Measurements from ENCODE around the gene FNIP2.

The FNIP2 gene

DNA sequence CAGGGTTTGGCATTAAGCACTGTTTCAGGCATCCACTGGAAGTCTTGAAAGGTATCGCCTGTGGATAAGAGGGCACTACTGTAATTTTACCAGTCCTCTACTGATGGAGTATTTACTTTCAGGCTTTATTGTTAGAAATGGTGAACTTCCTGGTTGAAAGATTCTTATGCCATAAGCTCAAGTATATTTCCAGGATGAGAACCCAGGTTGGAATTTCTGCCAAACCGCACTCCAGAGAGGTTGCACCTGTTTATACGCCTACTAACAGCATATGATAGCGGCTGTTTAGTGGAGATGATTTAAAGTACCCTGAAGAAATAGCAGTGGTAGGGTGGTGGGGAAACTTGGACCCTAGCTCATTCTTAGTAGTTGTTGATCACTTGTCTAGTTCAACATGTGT is 9.9 kb downstream of the FNIP2 start:
- no peak for DNase-seq (ENCODE audit: low read depth, low spot score)
- POLR2A ChIA-PET: no interaction called here
- CTCF ChIA-PET: no interaction called here
- TF ChIP-seq, protein P1, sequence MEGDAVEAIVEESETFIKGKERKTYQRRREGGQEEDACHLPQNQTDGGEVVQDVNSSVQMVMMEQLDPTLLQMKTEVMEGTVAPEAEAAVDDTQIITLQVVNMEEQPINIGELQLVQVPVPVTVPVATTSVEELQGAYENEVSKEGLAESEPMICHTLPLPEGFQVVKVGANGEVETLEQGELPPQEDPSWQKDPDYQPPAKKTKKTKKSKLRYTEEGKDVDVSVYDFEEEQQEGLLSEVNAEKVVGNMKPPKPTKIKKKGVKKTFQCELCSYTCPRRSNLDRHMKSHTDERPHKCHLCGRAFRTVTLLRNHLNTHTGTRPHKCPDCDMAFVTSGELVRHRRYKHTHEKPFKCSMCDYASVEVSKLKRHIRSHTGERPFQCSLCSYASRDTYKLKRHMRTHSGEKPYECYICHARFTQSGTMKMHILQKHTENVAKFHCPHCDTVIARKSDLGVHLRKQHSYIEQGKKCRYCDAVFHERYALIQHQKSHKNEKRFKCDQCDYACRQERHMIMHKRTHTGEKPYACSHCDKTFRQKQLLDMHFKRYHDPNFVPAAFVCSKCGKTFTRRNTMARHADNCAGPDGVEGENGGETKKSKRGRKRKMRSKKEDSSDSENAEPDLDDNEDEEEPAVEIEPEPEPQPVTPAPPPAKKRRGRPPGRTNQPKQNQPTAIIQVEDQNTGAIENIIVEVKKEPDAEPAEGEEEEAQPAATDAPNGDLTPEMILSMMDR (IDR thresholded peaks at IDR 0.05; ENCODE audit: insufficient read depth, low read length, missing control alignments): no peak
- H3K4me3 ChIP-seq (ENCODE audit: low read depth, low read length): no peak overlapping the region

DNA sequence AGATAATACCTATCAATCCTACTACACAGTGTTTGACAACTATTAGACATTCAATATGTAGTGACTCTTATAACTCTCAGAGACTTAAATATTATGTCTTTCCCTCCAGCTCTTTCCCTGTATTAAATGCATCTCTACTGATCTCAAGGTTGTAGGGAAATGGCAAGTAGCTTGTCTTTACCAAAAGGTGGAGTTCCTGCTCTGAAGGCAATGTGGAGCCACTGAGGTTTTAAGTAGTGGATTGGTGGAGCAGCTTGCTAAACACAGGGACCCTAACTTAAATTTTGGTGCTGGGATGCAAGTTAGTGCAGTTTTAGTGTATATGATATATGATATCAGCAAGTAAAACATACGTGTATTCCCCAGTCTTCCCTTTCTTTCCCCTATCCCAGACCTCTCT is 13.1 kb downstream of the FNIP2 start:
- CTCF ChIA-PET: interaction anchor here (0.7 to 1.1 kb wide), 2 partner anchors 23 to 68 kb away, joined by 3 to 4 read pairs; no protein-coding TSS in a partner anchor
- POLR2A ChIA-PET: interaction anchor here (1.0 to 1.4 kb wide), 4 partner anchors 10 to 39 kb away, joined by 3 to 4 read pairs (median 3); no protein-coding TSS in a partner anchor
- TF ChIP-seq, protein P1 (IDR thresholded peaks at IDR 0.05; ENCODE audit: insufficient read depth, low read length, missing control alignments): no peak
- H3K4me3 ChIP-seq (ENCODE audit: low read depth, low read length): no peak overlapping the region
- DNase-seq (ENCODE audit: low read depth, low spot score): no peak

DNA sequence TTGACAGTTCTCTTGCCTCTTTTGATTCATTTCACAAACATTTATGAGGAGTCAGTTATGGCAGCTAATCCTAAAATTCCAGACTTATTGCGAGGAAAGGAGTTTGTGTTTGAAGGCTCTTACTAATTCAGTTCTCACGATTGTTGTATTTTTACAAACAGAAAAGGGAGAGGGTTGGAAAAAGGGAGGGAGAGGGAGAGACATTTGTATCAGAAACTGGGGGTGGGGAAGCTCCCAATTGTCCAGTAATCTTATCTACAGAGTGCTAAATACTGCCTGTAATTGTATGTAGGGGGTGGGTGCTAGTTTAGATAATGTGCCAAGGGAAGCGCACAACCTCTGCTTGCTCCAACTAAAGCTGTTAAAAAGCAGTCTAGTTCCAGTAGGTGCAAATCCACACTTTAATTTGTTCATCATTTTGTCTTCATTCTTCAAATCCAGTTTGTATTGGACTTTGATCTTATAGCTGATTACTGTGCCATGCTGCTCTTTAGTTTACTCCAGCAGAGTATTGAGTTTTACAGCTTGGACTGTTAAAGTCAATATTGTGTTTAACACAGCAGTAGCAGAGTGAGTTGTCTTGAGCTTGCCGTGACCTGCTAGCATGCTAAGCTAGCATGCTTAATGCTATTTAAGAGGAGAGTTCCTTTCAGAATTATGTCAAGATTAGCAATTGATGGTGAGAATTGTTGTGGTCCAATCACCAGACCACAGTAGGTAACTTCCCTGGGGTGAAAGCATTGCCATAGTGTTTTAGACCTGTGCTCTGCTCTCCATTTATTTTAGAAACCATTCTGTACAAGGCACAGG is 13.9 kb downstream of the FNIP2 start:
- no peak overlapping the region for H3K4me3 ChIP-seq (ENCODE audit: low read depth, low read length)
- ChIA-PET POLR2A (interaction anchor here (0.7 to 1.4 kb wide), 6 partner anchors 9 to 38 kb away, joined by 3 to 6 read pairs (median 3); no protein-coding TSS in a partner anchor), CTCF (interaction anchor here (0.7 to 1.1 kb wide), 3 partner anchors 22 to 69 kb away, joined by 3 to 4 read pairs (median 4); no protein-coding TSS in a partner anchor)
- TF ChIP-seq, protein P1 (IDR thresholded peaks at IDR 0.05; ENCODE audit: insufficient read depth, low read length, missing control alignments): no peak
- DNase-seq (ENCODE audit: low read depth, low spot score): no peak

DNA sequence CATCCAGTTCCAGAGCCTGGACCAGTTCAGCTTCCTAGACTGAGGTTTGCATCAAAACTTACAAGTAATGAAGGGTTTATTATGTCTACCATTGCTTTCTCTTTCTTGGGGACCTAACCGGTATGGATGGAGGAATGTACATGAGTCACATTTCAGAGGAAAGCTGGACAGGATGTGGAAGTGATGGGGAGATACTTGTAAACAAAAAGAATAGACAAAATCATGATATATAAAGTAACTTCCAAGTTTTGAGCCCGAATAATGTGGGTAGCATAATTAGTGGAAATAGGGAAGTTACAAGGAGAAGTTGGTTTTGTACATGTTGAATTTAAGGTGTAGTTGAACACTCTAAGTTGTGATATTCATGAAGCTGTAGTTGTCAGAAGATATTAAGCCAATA is 15.0 kb downstream of the FNIP2 start:
- no peak overlapping the region for H3K4me3 ChIP-seq (ENCODE audit: low read depth, low read length)
- ChIA-PET POLR2A (interaction anchor here (1.3 kb wide), 1 partner anchor 26 kb away, joined by 6 read pairs; no protein-coding TSS in a partner anchor), CTCF (interaction anchor here (0.7 kb wide), 1 partner anchor 620 kb away, joined by 3 read pairs; no protein-coding TSS in a partner anchor)
- TF ChIP-seq, protein P1 (IDR thresholded peaks at IDR 0.05; ENCODE audit: insufficient read depth, low read length, missing control alignments): no peak
- no peak for DNase-seq (ENCODE audit: low read depth, low spot score)

DNA sequence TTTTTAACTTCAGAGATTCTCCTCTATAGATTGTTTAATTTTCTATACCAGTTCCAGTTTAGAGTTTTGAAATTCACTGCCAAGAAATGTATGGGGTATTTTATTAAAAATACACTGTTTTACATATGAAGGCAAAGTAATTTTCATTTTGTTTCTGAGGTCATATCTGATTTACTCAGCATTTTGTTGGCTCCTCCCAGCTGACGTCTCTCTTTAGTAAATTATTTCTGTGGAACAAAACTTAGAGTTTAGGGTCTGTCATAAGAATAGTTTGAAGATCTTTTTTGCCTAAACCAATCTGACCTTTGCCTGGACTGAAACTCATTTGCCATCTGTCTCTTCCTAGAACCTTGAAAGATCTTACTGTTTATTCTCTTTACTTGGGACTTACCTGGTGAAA is 16.9 kb downstream of the FNIP2 start:
- H3K4me3 ChIP-seq (ENCODE audit: low read depth, low read length): no peak overlapping the region
- TF ChIP-seq, protein P1 (IDR thresholded peaks at IDR 0.05; ENCODE audit: insufficient read depth, low read length, missing control alignments): no peak
- CTCF ChIA-PET: no interaction called here
- DNase-seq (ENCODE audit: low read depth, low spot score): no peak
- POLR2A ChIA-PET: no interaction called here

DNA sequence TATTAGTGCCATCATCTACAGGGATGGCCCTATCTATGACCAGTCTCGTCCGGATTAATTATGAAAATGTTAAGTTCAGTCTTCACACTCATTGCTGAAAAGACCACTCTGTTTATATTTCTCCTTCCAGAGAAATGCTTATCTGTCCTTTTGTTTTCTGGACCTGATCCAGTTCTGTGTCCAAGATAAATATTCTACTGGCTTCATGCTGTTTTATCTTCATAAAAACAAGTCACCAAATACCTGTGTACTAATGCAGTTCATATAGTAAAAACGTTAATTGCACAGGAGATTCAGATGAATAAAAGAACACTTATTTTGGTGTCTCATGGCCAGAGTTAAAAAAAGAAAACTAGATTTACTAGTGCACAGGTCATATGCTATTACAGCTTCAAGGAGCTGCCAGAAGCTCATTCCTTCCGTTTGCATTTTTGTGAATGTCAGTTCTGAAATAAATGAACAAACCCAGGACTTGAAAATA is 17.3 kb downstream of the FNIP2 start:
- CTCF ChIA-PET: no interaction called here
- DNase-seq (ENCODE audit: low read depth, low spot score): no peak
- POLR2A ChIA-PET: no interaction called here
- TF ChIP-seq, protein P1 (IDR thresholded peaks at IDR 0.05; ENCODE audit: insufficient read depth, low read length, missing control alignments): no peak
- H3K4me3 ChIP-seq (ENCODE audit: low read depth, low read length): no peak overlapping the region
